GM18498 (cell line): Measurements from ENCODE around the gene ETS1.
A peak's percentile ranks its signal among the peaks of the same experiment; 100 is the strongest.
"Not testable (repeated sequence)": the region's sequence is repeated elsewhere in the genome, so short reads cannot be mapped to it uniquely, and the experiment has no call there.

Experiments used
- ATAC-seq: cut with Tn5 transposase; IDR thresholded peaks from one replicate; pipeline ENCODE4 v1.9.1; 2021; ENCODE audit warnings: mild to moderate bottlenecking, moderate library complexity; ENCODE audit not compliant: unreplicated experiment

The ETS1 gene

GRCh38 chr11:128469220-128469619, 118.1 kb downstream of the ETS1 start:
- peak; percentile 52 for ATAC-seq

GRCh38 chr11:128468111-128468510, 119.2 kb downstream of the ETS1 start:
- ATAC-seq, result no peak

GRCh38 chr11:128467610-128468041, 119.7 kb downstream of the ETS1 start:
- no peak for ATAC-seq

GRCh38 chr11:128467041-128467440, 120.3 kb downstream of the ETS1 start:
- no peak for ATAC-seq

- ATAC-seq, result no peak
Measured at GRCh38 chr11:128465946-128466705, 121.2 kb downstream of the ETS1 start.

GRCh38 chr11:128465531-128465930, 121.8 kb downstream of the ETS1 start:
- ATAC-seq, result no peak

- no peak for ATAC-seq
Measured at GRCh38 chr11:128464878-128465450, 122.4 kb downstream of the ETS1 start.

GRCh38 chr11:128463979-128464378, 123.4 kb downstream of the ETS1 start:
- no peak for ATAC-seq

- no peak for ATAC-seq
Measured at GRCh38 chr11:128463371-128463829, 124.0 kb downstream of the ETS1 start.

- no peak for ATAC-seq
Measured at GRCh38 chr11:128462922-128463321, 124.4 kb downstream of the ETS1 start.

- ATAC-seq, result no peak
Measured at GRCh38 chr11:128462189-128462588, 125.2 kb downstream of the ETS1 start.

- ATAC-seq, result no peak
Measured at GRCh38 chr11:128458321-128458720, 129.0 kb downstream of the ETS1 start.

- no peak for ATAC-seq
Measured at GRCh38 chr11:128457874-128458273, 129.5 kb downstream of the ETS1 start.

- ATAC-seq, result no peak
Measured at GRCh38 chr11:128456566-128457268, 130.6 kb downstream of the ETS1 start.

- no peak for ATAC-seq
Measured at GRCh38 chr11:128455766-128456165, 131.6 kb downstream of the ETS1 start.

GRCh38 chr11:128453444-128454336, 133.7 kb downstream of the ETS1 start:
- no peak for ATAC-seq

GRCh38 chr11:128451652-128452470, 135.5 kb downstream of the ETS1 start:
- no peak for ATAC-seq

GRCh38 chr11:128450882-128451651, 136.3 kb downstream of the ETS1 start:
- ATAC-seq, result no peak

- not testable (repeated sequence) for ATAC-seq
Measured at GRCh38 chr11:128450425-128450824, 136.9 kb downstream of the ETS1 start.
